AG04450 (cell line): ENCODE measurements around the gene STS. TPM values are rescaled to one million over a fixed set of nuclear protein-coding genes. Genes with fewer than 3 reads are reported as not detected.

Experiments used
- CTCF ChIA-PET: fragments of 300-600, 350-600 bp; formaldehyde crosslinking; extraction: SDS; loops from one replicate; lab custom pipeline; 2022; ENCODE audit warnings: antibody characterized with exemption, inconsistent platforms; lab: Charles Lee
- POLR2A ChIA-PET: fragments of 350-600 bp; formaldehyde crosslinking; extraction: SDS; loops from one replicate; lab custom pipeline; 2021; ENCODE audit warnings: antibody characterized with exemption, inconsistent platforms; lab: Yijun Ruan, JAX
- DNase-seq: peaks from one replicate; pipeline ENCODE4 v3.0.0-alpha.2; 2011; ENCODE audit warnings: low read depth, low spot score
- H3K27ac ChIP-seq: one replicate; pipeline ENCODE4 v1.5.1; 2012; ENCODE audit warnings: low read depth, low read length, control low read depth
- H3K27me3 ChIP-seq: one replicate; pipeline ENCODE4 v1.6.0; 2012; ENCODE audit warnings: low read length; ENCODE audit not compliant: control insufficient read depth, insufficient read depth
- H3K4me3 ChIP-seq: 2 replicates; pipeline ENCODE4 v1.5.1; 2011; ENCODE audit warnings: mild to moderate bottlenecking, low read depth, low read length, control low read depth
- H3K9me3 ChIP-seq: 2 replicates; pipeline ENCODE4 v1.5.1; 2012; ENCODE audit warnings: low read length; ENCODE audit not compliant: control insufficient read depth, insufficient read depth
- CTCF ChIP-seq: IDR thresholded peaks from 2 replicates; pipeline ENCODE4 v1.5.1; 2011; ENCODE audit warnings: low read depth, low read length, control low read depth, inconsistent platforms
- polyA plus RNA-seq: library from polyadenylated mRNA; depleted of rRNA; stranded (reverse); fragments of >200 nt; gene quantifications from 2 replicates; pipeline ENCODE4 v1.2.3, GENCODE V29; 2011

Gene STS
- polyA plus RNA-seq, 1 experiment: 5.0 TPM

DNA sequence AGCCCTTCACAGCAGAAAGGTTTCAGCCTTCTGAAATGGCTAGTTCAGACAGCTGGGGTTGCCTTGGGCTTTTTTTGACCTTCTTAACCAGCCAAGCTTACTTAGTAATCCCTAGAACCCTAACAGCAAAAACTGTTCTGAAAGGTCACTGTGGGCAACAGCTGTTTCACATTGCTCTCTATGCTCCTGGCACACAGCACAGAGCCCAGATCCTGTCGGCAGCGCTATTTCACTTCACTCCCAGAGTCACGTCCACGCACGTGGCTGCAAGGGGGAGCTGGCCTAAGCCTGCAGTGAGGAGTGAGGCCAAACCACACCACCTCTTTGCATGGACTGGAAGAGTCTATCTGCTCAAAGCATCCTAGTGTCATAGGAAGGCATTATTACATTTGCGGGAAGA is 32.0 kb upstream of the STS start:
- Histone ChIP-seq H3K27me3 (no peaks in the 10 kb centered on the region), H3K4me3 (no peak overlapping the region), H3K27ac (no peak overlapping the region), H3K9me3 (no peaks in the 10 kb centered on the region; the same call in 1 of the 2 replicates)
- POLR2A ChIA-PET: interaction anchor here (0.6 kb wide), 1 partner anchor 31 kb away, joined by 3 read pairs; no protein-coding TSS in a partner anchor
- DNase-seq: no peak
- CTCF ChIA-PET: no interaction called here
- no peak for TF ChIP-seq CTCF

- no peaks in the 10 kb centered on the region for H3K27me3 ChIP-seq
- H3K4me3 ChIP-seq: no peak overlapping the region
- no peaks in the 10 kb centered on the region; the same call in 1 of the 2 replicates for H3K9me3 ChIP-seq
- H3K27ac ChIP-seq: no peak overlapping the region
- DNase-seq: no peak
- CTCF ChIA-PET: no interaction called here
- TF ChIP-seq CTCF: no peak
- POLR2A ChIA-PET: interaction anchor here (0.6 kb wide), 1 partner anchor 30 kb away, joined by 3 read pairs; no protein-coding TSS in a partner anchor
Observed at GRCh38 chrX:7116081-7116480, 31.4 kb upstream of the STS start.

DNA sequence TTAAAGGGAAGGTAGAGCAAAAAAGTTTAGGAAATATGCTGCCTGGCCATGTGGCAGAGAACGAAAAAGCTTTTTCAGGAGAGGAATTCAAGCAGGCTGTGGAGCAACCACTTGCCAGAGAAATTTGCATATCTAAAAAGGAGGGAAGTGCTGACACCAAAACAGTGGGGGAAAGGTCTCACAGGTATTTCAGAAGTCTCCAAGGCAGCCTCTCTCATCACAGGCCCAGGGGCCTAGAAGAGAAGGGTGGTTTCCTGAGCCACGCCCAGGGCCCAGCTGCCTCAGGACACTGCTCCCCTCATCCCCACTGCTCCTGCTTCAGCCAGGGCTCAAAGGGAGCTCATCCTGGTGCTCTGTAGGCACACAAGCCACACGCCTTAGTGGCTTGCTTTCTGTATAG is 29.9 kb upstream of the STS start:
- no peaks in the 10 kb centered on the region; the same call in 1 of the 2 replicates for H3K9me3 ChIP-seq
- ChIA-PET CTCF (no interaction called here), POLR2A (no interaction called here)
- no peak for TF ChIP-seq CTCF
- no peak overlapping the region for H3K27ac ChIP-seq
- no peaks in the 10 kb centered on the region for H3K27me3 ChIP-seq
- no peak for DNase-seq
- H3K4me3 ChIP-seq: no peak overlapping the region

DNA sequence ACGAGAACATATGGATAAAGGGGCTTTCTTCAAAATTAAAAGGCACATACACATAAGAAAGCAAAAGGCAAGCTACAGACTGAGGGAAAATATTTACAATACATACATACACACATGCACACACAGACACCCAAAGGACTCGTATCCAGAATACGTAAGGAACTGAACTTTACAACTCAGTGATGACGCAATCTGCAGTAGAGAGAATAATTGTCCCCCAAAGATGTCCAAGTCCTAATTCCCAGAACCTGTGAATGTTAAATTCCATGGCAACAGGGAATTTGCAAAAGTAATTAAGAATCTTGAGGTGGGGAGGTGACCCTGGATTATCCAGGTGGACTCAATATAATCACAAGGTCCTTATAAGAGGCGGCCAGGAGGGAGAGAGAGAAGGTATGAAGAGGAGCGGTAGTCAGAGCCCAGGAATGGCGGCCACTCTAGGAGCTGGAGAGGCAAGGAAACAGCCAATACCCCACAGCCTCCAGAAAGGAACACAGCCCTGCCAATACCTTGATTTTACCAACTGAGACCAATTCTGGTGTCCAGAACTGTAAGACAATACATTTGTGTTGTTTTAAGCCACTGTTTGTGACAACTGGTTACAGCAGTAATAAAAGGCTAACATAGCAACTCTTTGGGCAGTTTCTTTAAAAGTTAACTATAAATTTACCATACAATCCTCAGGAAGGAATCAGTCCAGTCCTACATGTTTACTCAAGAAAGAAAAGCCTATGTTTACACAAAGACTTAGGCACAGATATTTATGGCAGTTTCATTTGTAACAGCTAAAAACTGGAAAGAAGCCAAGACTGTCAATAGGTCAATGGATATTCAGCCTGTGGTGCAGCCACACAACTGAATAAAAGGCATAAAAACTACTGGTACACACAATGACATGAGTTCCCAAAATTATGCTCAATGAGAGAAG is 27.3 kb upstream of the STS start:
- POLR2A ChIA-PET: no interaction called here
- Histone ChIP-seq H3K27ac (no peak overlapping the region), H3K9me3 (no peaks in the 10 kb centered on the region), H3K27me3 (no peaks in the 10 kb centered on the region), H3K4me3 (no peak overlapping the region)
- DNase-seq: no peak
- no peak for TF ChIP-seq CTCF
- CTCF ChIA-PET: no interaction called here

DNA sequence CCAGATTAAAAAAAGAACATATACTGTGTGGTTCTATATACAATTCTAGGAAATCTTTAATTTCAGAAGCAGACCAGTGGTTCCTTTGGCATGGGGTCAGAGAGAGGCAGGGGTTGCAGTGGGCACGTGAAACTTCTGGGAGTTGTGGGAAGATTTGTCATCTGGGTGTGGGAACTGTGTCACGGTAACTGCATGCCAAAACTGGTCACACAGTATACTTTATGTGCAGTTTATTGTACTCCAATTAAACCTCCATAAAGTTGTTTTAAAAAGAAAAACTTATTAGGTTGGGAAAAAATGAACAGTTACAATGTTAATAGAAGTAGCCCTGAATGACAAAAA is 26.7 kb upstream of the STS start:
- H3K9me3 ChIP-seq: no peaks in the 10 kb centered on the region
- H3K27ac ChIP-seq: no peak overlapping the region
- ChIA-PET POLR2A (no interaction called here), CTCF (no interaction called here)
- DNase-seq: no peak
- no peak for TF ChIP-seq CTCF
- H3K27me3 ChIP-seq: no peaks in the 10 kb centered on the region
- H3K4me3 ChIP-seq: no peak overlapping the region
